ENCODE measurements around the gene TTPAL.

DNA sequence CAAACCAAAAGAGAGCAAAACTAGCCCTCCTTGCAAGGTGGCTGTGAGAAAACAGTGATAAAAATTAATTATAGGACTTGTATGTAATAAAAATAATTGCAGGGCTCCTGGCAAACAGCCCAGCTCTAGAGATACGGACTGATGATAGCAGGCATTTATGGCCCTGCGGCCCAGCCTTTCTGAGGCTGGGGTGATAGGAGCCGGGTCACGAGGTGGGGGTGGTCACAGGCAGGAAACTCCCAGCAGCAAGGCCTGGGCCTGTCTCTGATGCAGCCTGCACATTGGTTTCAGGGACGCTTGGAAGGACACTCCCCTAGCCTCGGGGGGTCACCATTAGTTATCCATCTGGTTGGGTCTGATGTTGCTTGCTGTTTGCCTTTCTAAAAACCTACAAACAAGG lies 18.7 kb upstream of the TTPAL start:
- TF ChIP-seq, protein P1, sequence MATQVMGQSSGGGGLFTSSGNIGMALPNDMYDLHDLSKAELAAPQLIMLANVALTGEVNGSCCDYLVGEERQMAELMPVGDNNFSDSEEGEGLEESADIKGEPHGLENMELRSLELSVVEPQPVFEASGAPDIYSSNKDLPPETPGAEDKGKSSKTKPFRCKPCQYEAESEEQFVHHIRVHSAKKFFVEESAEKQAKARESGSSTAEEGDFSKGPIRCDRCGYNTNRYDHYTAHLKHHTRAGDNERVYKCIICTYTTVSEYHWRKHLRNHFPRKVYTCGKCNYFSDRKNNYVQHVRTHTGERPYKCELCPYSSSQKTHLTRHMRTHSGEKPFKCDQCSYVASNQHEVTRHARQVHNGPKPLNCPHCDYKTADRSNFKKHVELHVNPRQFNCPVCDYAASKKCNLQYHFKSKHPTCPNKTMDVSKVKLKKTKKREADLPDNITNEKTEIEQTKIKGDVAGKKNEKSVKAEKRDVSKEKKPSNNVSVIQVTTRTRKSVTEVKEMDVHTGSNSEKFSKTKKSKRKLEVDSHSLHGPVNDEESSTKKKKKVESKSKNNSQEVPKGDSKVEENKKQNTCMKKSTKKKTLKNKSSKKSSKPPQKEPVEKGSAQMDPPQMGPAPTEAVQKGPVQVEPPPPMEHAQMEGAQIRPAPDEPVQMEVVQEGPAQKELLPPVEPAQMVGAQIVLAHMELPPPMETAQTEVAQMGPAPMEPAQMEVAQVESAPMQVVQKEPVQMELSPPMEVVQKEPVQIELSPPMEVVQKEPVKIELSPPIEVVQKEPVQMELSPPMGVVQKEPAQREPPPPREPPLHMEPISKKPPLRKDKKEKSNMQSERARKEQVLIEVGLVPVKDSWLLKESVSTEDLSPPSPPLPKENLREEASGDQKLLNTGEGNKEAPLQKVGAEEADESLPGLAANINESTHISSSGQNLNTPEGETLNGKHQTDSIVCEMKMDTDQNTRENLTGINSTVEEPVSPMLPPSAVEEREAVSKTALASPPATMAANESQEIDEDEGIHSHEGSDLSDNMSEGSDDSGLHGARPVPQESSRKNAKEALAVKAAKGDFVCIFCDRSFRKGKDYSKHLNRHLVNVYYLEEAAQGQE (tag by site-specific recombination; IDR thresholded peaks at IDR 0.05), result no peak
- TF ChIP-seq, protein P2, sequence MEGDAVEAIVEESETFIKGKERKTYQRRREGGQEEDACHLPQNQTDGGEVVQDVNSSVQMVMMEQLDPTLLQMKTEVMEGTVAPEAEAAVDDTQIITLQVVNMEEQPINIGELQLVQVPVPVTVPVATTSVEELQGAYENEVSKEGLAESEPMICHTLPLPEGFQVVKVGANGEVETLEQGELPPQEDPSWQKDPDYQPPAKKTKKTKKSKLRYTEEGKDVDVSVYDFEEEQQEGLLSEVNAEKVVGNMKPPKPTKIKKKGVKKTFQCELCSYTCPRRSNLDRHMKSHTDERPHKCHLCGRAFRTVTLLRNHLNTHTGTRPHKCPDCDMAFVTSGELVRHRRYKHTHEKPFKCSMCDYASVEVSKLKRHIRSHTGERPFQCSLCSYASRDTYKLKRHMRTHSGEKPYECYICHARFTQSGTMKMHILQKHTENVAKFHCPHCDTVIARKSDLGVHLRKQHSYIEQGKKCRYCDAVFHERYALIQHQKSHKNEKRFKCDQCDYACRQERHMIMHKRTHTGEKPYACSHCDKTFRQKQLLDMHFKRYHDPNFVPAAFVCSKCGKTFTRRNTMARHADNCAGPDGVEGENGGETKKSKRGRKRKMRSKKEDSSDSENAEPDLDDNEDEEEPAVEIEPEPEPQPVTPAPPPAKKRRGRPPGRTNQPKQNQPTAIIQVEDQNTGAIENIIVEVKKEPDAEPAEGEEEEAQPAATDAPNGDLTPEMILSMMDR (tag by site-specific recombination; IDR thresholded peaks at IDR 0.05), result no peak
- no peak for TF ChIP-seq ZNF416 (tag by site-specific recombination; IDR thresholded peaks at IDR 0.05)
